AG04449 (cell line): ENCODE data around the gene REEP3.

Experiments used
- CTCF ChIA-PET: fragments of 350-600 bp; formaldehyde crosslinking; extraction: SDS; loops from one replicate; lab custom pipeline; 2021; ENCODE audit warnings: antibody characterized with exemption; lab: Yijun Ruan, JAX
- POLR2A ChIA-PET: fragments of 400-600, 350-600 bp; formaldehyde crosslinking; extraction: SDS; loops from one replicate; lab custom pipeline; 2020; ENCODE audit warnings: antibody characterized with exemption, inconsistent platforms; lab: Yijun Ruan, JAX
- DNase-seq: peaks from one replicate; pipeline ENCODE4 v3.0.0-alpha.2; 2010; ENCODE audit warnings: low read depth, low spot score
- H3K4me3 ChIP-seq: 2 replicates; pipeline ENCODE4 v1.5.1; 2011; ENCODE audit warnings: low read depth, mild to moderate bottlenecking, control low read depth, low read length
- TF ChIP-seq, protein P1 (sequence below): IDR thresholded peaks from one replicate; pipeline ENCODE4 v1.5.1; 2011; ENCODE audit warnings: mild to moderate bottlenecking, moderate library complexity, low read length, control low read depth, inconsistent platforms; ENCODE audit not compliant: insufficient read depth; ENCODE audit errors: missing control alignments

Gene REEP3

DNA sequence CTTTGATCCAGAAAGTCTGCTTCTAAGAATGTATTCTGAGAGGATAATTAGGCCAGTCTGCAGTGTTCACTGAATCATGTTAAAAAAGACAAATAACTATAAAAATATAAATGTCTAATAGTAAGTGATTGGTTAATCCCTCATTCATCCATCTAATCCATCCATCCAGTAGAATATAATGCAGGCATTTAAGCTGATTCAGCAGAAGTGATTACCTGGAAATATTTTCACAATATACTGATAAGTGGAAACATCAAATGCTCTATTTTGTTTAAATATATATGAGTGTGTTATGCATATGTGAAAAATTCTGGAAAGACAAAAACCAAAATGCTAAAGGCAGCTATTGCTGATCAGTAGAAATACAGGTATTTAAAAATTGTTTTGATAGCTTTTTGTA, 152.6 kb downstream of the REEP3 start:
- TF ChIP-seq, protein P1, sequence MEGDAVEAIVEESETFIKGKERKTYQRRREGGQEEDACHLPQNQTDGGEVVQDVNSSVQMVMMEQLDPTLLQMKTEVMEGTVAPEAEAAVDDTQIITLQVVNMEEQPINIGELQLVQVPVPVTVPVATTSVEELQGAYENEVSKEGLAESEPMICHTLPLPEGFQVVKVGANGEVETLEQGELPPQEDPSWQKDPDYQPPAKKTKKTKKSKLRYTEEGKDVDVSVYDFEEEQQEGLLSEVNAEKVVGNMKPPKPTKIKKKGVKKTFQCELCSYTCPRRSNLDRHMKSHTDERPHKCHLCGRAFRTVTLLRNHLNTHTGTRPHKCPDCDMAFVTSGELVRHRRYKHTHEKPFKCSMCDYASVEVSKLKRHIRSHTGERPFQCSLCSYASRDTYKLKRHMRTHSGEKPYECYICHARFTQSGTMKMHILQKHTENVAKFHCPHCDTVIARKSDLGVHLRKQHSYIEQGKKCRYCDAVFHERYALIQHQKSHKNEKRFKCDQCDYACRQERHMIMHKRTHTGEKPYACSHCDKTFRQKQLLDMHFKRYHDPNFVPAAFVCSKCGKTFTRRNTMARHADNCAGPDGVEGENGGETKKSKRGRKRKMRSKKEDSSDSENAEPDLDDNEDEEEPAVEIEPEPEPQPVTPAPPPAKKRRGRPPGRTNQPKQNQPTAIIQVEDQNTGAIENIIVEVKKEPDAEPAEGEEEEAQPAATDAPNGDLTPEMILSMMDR: no peak
- CTCF ChIA-PET: interaction anchor here (1.0 kb wide), 2 partner anchors 48 to 507 kb away, joined by 3 read pairs; no protein-coding TSS in a partner anchor
- no peak for DNase-seq
- POLR2A ChIA-PET: no interaction called here
- no peak overlapping the region for H3K4me3 ChIP-seq
